ENCODE measurements around the gene SLAMF8.

GRCh38 chr1:159848326-159848725, 21.7 kb downstream of the SLAMF8 start:
- TF ChIP-seq CTCF (IDR thresholded peaks at IDR 0.05) (no peak), POLR2AphosphoS5 (IDR thresholded peaks at IDR 0.05; ENCODE audit: insufficient read depth in 1 of 2, low read depth in 1 of 2) (no peak), POLR2A (IDR thresholded peaks at IDR 0.05) (no peak)

All from vagina (tissue), 2 donors.